Central memory CD4-positive, alpha-beta T cell (primary cell): ENCODE data around the gene TSG101.

Experiments
- DNase-seq: peaks from one replicate; pipeline ENCODE4 v3.0.0; 2022
- total RNA-seq, 3 experiments: gene quantifications; one replicate each; lab custom pipeline; 2026; lab: John Stamatoyannopoulos, UW

Gene TSG101, protein sequence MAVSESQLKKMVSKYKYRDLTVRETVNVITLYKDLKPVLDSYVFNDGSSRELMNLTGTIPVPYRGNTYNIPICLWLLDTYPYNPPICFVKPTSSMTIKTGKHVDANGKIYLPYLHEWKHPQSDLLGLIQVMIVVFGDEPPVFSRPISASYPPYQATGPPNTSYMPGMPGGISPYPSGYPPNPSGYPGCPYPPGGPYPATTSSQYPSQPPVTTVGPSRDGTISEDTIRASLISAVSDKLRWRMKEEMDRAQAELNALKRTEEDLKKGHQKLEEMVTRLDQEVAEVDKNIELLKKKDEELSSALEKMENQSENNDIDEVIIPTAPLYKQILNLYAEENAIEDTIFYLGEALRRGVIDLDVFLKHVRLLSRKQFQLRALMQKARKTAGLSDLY
- total RNA-seq: 22.0 to 42.5 (median 40.4) reads per million in 3 experiments

DNA sequence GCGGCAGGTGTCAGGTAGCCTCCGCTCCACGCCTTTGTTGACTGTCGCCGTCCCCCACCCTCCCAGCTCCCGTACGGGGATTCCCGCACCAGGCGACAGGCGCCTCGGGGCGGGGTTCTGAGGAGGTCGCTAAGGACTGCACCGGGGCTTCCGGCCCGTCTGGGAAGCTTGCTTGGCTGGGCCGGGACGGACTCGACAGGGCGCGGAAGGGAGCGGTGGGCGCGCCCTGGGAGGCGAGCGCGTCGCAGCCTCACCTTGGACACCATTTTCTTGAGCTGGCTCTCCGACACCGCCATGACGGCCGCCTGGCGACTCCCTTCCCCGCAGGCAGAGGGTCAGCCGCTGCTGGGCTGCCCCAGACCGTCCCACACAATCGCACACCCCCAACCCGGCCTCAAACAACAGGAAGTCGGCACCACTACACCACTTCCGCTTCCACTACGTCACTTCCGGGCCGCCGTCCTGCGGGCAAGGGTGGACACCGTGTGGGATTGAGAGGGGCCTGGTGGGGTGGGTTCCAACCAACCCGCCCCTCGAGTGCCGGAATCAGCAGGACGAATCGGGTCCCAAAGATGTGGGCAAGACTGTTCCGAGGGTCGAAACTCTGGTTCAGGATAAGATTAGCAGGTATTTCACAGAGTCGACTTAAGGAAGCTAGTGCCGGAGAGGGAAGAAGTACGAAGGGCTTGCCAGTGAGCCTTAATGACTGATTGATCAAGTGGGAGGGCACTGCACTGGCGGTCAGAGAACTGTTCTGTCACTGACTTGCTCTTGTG is at the start of gene TSG101:
TSG101 (minus strand) TSS at position 422 of the 776 bp plus-strand sequence; CDS start at position 296, 126 bp downstream.
- DNase-seq: peak; percentile 91

DNA sequence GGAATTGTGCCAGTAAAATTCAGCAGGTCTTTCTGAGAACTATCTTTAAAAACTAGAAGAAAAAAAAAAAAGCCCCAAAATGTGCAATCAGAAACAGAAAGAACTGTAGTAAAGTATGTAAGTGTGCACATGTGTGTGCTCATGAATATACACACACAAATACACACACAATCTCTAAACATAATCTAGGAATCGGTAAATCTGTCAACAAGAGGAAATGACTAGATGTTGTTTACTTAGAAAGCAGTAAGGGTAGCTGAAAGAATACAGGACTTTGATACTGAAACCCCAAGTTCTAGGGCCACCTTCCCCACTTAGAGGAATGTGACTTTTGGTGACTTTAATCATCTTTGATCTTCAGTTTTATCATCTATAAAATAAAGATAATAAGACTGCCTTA is 48.6 kb upstream of the TSG101 start:
- DNase-seq: no peak

DNA sequence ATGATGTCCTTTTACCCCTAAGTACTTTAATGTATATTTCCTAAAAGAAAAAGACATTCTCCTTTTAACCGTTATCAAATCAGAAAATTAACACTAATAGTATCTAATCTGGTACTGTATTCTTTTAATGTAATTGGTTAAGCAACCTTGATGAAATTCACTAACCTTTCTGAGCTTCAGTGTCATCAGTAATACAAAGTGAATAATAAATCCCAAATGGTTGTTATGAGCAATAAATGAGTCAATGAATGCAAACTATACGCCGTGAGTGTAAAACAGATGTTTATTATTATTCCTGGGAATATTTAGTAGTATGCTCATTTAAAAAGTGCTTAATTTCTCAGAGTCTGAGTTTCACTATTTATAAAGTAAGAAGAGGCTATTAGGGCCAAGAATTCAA is 40.3 kb upstream of the TSG101 start:
- DNase-seq: no peak

DNA sequence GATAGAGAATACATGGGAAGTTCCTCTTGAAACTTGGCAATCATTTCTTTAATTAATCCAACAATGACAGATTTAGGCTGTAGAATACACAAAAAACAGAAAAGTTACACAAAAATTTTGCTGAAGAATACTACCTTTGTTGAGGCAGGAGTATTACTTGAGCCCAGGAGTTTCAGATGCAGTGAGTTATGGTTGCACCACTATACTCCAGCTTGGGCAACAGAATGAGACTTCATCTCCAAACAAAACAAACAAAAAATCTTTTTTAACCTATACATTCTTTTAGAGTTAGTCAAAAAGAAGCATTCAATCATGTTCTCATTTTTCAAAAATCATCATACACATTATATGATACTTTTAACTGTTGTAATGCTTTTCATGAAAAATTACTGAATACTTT is 39.7 kb upstream of the TSG101 start:
- no peak for DNase-seq

DNA sequence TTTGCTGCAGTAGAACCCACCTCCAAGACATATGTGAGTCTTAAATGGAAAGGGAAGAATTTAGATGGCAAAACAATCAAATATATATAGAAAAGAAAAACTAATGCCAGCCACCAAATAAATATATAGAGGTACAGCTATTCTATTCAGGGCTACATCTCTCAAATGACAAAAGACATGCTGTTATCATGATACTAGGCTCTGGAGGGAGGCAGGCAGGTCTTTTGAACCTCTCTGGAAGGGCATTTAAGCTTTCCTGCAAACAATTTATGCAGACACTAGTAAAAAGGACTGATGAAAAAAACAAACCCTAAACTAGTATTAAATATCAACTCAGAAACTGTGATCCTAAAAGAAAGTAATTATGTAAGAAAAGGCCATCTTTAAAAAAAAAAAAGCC is 37.4 kb upstream of the TSG101 start:
- no peak for DNase-seq

DNA sequence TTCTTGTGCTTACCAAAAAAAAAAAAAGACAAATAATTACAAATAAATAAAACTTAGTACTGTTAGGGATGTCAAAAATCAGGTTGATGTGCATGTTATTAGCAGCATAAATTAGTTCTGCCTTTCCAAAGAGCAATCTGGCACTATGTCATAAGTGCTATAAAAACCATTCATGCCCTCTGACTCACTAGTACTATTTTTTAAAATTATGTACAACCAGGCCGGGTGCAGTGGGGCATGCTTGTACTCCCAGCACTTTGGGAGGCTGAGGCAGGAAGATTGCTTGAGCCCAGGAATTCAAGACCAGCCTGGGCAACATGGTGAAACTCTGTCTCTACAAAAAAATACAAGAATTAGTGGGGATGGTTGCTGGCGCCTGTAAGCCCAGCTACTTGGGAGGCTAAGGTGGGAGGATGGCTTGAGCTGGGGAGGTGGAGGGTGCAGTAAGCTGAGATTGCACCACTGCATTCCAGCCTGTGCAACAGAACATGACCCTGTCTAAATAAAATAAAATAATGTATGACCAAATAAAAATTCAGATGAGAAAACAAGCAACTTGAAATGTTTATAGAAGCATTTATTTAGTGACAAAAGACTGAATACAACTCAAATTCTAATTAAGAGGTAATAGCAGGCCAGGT is 36.5 kb upstream of the TSG101 start:
- no peak for DNase-seq

DNA sequence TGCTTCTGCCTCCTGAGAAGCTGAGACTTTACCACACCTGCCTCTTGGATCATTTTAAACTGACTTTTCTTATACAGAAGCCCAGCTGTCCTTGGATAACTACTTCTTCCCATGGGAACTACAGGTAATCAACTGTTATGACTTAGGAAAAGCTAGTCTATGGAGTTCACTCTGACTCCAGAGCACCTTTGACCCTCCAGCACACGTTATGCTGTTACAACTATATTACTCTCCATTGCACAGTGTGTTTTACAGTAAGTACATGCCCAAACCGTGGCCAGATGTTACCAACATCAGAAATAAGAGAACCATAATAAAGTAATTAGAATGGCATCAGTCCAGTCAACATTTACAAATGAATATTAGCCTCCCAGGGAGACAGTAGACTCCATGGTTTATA is 21.3 kb upstream of the TSG101 start:
- DNase-seq: no peak

DNA sequence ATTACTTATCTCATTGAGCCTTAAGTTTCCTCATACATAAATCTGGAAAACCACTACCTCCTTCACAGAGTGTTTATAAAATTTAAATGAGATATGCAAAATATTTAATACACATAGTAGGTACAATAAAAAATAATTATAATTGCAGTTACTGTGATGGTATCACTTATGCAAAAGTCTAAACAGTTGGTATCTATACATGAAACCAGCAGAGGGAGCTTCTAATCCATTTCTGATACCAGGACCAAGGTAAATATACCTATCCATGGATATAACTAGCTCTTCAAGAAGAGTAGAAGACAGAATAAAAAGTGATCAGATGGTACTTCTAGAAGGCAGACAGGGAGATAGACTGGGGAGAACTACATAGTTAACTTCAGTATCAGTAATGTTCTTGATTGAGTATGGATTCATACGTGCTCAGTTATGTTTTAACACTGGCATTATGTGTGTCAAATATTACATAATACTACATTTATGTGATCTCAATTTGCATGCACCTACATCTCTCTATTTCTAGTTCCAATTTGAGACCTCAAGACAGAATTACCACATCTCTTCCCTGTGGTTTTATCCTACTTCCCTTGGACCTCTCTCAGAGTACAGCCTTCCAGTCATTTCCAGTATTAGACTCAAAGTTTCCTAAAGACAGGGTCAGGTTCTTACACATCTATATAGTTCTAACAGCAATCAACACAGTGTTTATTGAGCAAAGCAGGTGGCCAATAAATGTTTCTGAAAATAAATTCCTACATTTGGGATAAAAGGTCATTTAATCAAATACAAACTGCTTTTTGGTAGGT is 13.7 kb upstream of the TSG101 start:
- peak; percentile 37 for DNase-seq

DNA sequence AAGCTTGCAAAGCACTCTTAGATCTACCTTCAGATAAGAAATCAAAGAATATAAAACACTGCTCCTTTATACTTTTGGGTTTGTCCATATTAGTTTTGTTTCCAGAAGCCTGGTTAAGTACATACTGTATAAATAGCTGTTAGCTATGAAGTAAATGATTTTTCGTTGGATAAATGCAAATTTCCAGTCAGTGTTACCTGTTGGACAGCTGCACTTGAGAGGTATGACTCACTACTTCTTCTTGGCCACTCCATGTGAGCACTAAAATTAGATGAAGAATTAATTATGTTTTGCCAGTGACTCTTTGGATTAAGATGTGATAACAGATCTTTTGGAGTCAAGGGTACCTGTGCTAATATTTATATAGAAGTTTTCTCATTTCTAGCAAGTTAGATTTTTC is 9.5 kb upstream of the TSG101 start:
- no peak for DNase-seq

DNA sequence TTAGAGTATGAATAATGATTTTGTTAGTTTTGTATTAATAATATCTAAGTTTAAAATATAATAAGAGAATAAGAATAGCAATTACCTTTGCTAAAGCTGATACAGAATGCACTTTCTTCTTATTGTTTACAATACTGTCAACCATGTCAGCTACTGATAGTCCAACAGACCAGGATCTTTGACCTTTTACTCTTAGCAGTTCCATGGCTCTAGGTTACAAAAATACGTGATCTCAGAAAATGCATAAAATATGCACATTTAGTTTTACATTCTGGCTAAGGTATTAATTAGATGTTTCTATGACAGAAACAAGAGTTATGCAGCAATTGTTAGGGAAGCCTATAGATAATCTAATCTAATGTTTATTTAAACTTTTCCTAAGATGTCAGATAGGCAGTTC is 7.5 kb upstream of the TSG101 start:
- DNase-seq: no peak

DNA sequence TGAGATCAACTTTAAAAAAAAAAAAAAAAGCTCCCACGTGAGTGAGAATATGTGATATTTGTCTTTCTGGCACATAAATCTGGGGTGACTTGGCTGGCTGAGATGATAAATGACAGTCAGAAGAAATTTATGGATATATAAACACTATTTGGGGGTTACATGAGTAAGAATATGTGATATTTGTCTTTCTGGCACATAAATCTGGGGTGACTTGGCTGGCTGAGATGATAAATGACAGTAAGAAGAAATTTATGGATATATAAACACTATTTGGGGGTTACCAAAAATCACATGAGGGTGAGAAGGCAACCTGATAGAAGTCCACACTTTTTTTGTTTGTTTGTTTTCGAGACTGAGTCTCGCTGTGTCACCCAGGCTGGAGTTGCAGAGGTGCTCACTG is 6.6 kb upstream of the TSG101 start:
- no peak for DNase-seq

DNA sequence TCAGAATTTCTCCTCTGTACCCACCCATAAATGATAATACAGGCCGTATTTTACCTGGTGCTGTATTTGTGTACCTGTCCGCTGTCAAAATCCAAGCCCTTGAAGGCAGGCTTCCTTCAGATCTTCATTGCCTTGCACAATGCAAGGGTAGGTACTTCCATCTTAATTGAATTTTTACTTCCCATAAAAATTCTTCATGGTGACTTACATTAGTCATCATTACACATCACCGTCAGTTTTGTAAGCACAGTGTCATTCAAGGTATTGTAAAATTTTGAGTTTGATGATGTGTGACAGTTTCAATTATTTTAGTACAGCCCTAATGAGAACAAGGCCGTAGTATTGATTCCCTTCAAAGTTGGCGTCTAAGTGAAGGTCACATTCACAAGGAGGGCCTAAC is 770 bp upstream of the TSG101 start:
- DNase-seq: peak; percentile 12

DNA sequence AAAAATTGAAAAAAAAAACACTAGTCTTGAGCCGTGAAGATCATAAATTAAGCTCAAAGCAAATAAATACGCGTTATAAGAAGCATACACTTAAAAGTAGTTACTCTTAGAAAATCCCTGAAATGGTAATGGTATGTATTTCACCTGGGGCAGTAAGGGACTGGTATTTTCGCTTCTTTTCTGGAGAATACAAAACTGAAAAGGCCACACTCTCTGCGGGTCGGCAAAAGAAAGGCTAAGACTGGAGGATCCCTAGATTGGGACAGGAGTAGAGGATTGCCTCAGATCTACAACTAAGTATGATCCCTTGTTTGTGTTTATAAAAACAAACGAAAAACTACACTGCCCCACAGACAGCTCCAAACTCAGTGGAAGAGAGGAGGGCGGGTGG is 617 bp downstream of the TSG101 start:
- DNase-seq: no peak

DNA sequence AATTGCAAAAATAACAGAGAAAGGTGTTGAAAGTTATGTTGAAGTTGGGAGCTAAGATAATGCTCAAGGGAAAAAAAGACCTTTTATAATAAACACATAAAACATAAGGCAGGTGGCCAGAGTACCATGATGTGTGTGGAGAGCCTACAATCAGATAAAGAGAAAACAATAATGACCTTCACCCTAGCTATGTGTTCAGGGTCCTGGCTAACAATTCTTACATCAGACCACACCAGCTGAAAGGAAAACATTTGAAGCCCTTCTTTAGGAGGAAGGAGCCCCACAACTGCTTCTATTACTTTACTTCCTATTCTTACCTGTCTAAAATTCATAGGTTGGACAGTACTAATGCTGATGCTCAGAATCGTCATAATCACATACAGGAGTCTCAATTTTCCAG is 2.5 kb downstream of the TSG101 start:
- DNase-seq: no peak

DNA sequence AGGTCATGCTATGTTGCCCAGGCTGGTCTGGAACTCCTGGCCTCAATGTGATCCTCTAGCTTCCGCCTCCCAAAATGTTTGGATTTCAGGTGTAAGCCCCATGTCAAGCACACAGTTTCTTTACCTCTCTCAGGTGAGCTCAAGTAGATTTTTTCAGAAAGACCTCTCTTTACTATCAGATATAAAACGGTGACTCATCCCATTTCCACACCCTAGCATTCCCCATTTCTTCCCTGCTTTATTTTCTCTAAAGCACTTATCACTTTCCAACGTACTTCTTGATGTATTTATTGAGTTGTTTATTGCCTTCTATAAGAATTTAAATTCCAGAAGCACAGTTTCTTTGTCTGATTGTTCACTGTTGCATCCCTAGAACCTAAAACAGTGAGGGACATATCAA is 3.7 kb downstream of the TSG101 start:
- no peak for DNase-seq

DNA sequence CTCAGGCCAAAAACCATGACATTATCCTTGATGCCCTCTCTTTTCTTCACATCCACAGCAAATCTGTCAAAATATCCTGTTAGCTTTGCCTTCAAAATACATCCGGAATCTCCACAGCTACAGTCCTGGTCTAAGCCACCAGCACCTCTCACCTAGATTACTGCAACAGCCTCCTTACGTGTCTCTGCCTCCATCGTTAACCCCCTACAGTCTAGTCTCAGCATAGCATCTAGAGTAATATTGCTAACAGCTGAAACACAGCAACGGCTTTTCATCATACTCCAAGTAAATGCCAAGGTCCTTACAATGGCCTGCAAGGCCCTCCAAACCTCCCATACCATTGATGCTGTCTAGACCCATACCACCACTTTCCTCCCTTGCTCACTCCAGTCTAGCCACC is 4.4 kb downstream of the TSG101 start:
- DNase-seq: no peak

DNA sequence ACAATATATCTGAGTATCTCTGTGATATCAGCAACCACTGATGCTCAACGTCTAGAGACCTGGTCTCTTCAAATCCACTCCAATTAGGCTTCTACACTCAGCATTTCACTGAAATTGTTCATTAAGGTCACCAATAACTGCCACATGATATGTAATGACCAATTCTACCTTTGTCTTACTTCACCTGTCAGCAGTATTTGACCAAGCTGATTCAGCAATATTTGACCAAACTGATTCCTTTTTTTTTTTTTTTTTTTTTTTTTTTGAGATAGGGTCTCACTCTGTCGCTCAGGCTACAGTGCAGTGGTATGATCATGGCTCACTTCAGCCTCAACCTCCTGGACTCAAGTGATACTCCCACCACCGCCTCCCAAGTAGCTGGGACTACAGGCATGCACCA is 5.6 kb downstream of the TSG101 start:
- DNase-seq: no peak

DNA sequence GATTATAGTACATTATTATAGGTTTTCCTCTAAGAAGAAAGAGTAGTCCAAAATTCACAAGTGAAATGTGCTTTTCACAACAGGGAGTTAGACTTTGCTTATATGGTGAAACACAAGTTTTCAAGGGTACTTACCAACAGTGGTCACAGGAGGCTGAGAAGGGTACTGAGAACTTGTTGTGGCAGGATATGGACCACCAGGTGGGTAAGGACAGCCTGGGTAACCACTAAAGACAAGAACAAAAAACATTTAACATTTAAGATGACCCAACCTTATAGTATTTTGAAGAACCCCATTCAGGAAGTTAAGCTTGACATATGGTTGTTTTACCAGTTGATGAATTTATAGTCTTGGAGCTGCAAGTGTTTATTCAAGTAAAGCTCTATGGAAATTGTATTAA is 24.4 kb downstream of the TSG101 start:
- no peak for DNase-seq

DNA sequence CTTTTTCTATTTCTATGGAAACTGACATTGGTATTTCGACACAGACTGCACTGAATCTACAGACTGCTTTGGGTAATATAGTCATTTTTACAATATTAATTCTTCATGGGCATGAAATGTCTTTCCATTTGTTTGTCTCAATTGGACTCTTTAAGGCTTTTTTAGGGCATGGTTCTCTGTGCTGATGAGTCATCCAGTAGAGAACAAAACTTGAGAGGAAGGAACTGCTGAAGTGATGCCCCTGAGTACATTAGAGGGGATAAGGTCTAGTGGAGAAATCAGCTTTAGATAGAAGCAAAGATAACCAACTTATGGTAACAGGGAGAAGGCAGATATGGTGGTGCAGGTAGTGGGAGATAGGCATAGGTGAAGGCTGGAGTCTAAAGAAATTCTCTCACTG is 25.1 kb downstream of the TSG101 start:
- DNase-seq: no peak

DNA sequence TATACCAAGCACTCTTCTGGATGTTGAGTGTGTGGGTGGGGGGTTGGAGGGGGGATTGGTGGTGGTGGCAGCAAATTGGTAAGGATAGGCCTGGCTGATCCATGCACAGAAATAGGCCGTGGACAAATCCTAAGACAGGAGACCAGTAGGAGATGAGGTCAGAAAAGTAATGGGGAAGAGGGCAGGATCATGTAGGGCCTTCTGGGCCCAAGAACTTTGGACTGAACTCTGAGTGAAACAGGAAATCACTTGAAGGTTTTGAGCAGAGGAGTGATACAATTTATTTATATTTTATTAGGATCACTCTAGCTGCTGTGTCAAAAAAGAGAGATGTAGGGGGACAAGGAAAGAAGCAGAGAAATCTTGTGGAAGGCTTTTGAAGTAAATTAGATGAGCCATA is 28.7 kb downstream of the TSG101 start:
- no peak for DNase-seq

DNA sequence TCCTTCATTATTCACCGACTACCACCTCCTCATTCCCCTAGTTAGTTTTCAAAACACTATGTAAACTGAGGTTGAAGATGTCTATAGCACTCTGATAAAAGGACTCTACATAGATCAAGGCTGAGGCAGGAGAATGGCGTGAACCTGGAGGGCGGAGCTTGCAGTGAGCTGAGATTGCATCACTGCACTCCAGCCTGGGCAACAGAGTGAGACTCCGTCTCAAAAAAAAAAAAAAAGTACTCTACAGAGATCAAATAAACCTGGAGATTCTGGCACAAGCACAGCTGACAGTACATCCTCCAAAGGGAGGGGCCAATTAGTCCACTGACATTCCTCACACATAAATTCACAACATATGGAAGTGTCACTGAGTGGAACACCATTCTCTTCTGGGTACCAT is 31.0 kb downstream of the TSG101 start:
- no peak for DNase-seq

DNA sequence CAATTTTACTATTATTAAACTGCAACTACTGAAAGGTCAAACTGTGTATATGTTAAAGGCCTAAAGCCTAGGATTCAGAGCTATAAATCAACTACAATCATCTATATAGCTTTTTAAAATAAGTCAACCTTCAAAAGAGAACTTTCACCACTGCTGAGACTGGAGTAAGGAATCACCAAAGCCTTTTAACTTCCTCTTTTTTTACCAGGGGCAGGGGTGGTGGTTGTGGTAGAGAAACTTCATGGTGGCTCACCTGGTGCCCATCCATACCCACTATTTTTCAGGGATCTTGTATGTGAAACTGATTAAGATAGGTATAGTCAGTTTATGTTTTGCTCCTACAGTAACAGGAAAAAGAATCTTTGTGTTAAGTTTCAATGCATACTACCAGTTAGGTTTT is 31.5 kb downstream of the TSG101 start:
- DNase-seq: no peak

DNA sequence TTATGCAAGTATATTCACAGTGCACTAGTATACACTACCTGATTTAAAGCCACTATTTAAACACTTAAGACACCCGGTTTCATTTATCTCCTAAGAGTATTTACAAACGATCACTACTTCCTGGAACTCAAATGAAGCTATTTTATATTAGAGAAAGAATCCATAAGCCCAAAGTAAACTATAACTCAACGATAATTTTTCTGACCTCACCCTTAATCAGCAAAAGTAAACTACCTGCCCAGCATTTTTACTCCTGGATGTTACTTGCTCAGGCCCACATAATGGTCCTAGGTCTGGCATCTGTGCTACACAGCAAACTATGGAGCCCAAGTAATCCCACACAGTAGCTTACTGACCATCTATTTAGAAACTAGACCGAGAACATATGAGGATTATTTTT is 33.4 kb downstream of the TSG101 start:
- no peak for DNase-seq
